GM12865 (cell line): ENCODE data around the gene TRPM4.

ENCODE experiments used
- DNase-seq: peaks from one replicate; pipeline ENCODE4 v3.0.0; 2010; ENCODE audit warnings: low read depth
- H3K4me3 ChIP-seq: 2 replicates; pipeline ENCODE4 v1.5.1; 2011; ENCODE audit warnings: mild to moderate bottlenecking, low read depth, low read length, control low read depth
- TF ChIP-seq, protein P1 (sequence below): IDR thresholded peaks from 2 replicates; pipeline ENCODE4 v1.5.1; 2011; ENCODE audit warnings: low read length, control low read depth, low read depth, inconsistent platforms; ENCODE audit not compliant: insufficient read depth; ENCODE audit errors: missing control alignments

The TRPM4 gene

GRCh38 chr19:49241769-49242168 is 84.2 kb downstream of the TRPM4 start:
- no peak for DNase-seq
- TF ChIP-seq, protein P1, sequence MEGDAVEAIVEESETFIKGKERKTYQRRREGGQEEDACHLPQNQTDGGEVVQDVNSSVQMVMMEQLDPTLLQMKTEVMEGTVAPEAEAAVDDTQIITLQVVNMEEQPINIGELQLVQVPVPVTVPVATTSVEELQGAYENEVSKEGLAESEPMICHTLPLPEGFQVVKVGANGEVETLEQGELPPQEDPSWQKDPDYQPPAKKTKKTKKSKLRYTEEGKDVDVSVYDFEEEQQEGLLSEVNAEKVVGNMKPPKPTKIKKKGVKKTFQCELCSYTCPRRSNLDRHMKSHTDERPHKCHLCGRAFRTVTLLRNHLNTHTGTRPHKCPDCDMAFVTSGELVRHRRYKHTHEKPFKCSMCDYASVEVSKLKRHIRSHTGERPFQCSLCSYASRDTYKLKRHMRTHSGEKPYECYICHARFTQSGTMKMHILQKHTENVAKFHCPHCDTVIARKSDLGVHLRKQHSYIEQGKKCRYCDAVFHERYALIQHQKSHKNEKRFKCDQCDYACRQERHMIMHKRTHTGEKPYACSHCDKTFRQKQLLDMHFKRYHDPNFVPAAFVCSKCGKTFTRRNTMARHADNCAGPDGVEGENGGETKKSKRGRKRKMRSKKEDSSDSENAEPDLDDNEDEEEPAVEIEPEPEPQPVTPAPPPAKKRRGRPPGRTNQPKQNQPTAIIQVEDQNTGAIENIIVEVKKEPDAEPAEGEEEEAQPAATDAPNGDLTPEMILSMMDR = no peak
- no peak overlapping the region for H3K4me3 ChIP-seq

GRCh38 chr19:49243129-49243528 is 85.5 kb downstream of the TRPM4 start:
- no peak for DNase-seq
- TF ChIP-seq, protein P1 = no peak
- no peak overlapping the region for H3K4me3 ChIP-seq

DNA sequence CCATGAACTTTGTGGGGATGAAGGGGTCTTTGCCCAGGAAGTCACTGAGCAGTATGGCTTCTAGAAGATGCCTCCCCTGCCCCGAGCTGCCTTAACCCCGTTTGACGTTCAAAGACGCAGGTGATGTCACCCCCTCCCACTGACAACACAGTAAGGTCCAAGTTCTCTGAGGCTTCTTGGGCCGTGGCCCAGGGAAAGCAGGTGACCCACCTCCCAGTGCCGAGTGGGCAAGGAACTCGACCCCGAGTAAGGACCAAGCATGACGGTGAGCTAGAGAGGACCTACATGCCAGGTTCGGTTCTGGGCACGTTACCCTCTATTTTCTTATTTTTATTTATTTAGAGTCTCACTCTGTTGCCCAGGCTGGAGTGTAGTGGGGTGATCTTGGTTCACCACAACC is 86.1 kb downstream of the TRPM4 start:
- no peak for DNase-seq
- TF ChIP-seq, protein P1 = no peak
- H3K4me3 ChIP-seq = no peak overlapping the region

- H3K4me3 ChIP-seq = no peak overlapping the region
- DNase-seq = no peak
- TF ChIP-seq, protein P1 = no peak
Observed at GRCh38 chr19:49244256-49244655, 86.7 kb downstream of the TRPM4 start.

GRCh38 chr19:49247676-49248075 is 90.1 kb downstream of the TRPM4 start:
- H3K4me3 ChIP-seq = no peak overlapping the region
- TF ChIP-seq, protein P1 = no peak
- no peak for DNase-seq

GRCh38 chr19:49249933-49250332 is 92.3 kb downstream of the TRPM4 start:
- TF ChIP-seq, protein P1 = no peak
- no peak overlapping the region for H3K4me3 ChIP-seq
- no peak for DNase-seq

- TF ChIP-seq, protein P1 = no peak
- no peak for DNase-seq
- no peak overlapping the region for H3K4me3 ChIP-seq
Observed at GRCh38 chr19:49255674-49256073, 98.1 kb downstream of the TRPM4 start.
